DOHH2 (cell line): Measurements from ENCODE around the gene C2CD3.

ENCODE experiments used
- H3F3A ChIP-seq: fragments of 200-600 bp; sonication (generic), shearing (Covaris generic); 2 replicates; pipeline ENCODE4 v1.6.0; 2016; ENCODE audit warnings: antibody characterized with exemption, mild to moderate bottlenecking; ENCODE audit not compliant: control insufficient read depth, insufficient read depth
- H3K27ac ChIP-seq: fragments of 200-600 bp; sonication (generic); 2 replicates; pipeline ENCODE4 v1.5.1; 2014; ENCODE audit warnings: low read depth, mild to moderate bottlenecking, low read length, moderate library complexity
- H3K27me3 ChIP-seq: fragments of 200-600 bp; sonication (generic); 2 replicates; pipeline ENCODE4 v1.6.1; 2014; ENCODE audit warnings: mild to moderate bottlenecking, low read length, mixed read lengths; ENCODE audit not compliant: control insufficient read depth
- H3K36me3 ChIP-seq: fragments of 200-600 bp; sonication (generic); 2 replicates; pipeline ENCODE4 v1.6.1; 2014; ENCODE audit warnings: mild to moderate bottlenecking, low read length, moderate library complexity, mixed read lengths; ENCODE audit not compliant: control insufficient read depth
- H3K4me1 ChIP-seq: fragments of 200-600 bp; sonication (generic); 2 replicates; pipeline ENCODE4 v1.6.1; 2014; ENCODE audit warnings: mild to moderate bottlenecking, low read length, mixed read lengths; ENCODE audit not compliant: control insufficient read depth
- H3K4me2 ChIP-seq: fragments of 200-600 bp; sonication (generic); 2 replicates; pipeline ENCODE4 v1.6.0; 2014; ENCODE audit warnings: mild to moderate bottlenecking, low read length, moderate library complexity
- H3K4me3 ChIP-seq: fragments of 200-600 bp; sonication (generic); 2 replicates; pipeline ENCODE4 v1.5.1; 2014; ENCODE audit warnings: mild to moderate bottlenecking, low read length, mixed read lengths
- H3K79me2 ChIP-seq: fragments of 200-600 bp; sonication (generic); 2 replicates; pipeline ENCODE4 v1.6.1; 2014; ENCODE audit warnings: mild to moderate bottlenecking, low read length, mixed read lengths; ENCODE audit not compliant: control insufficient read depth
- H3K9me2 ChIP-seq: fragments of 200-600 bp; sonication (generic); replicated peaks from 2 replicates; pipeline ENCODE4 v1.6.1; 2014; ENCODE audit warnings: mild to moderate bottlenecking, low read length, mixed read lengths; ENCODE audit not compliant: control insufficient read depth
- H3K9me3 ChIP-seq: fragments of 200-600 bp; sonication (generic); 2 replicates; pipeline ENCODE4 v1.6.1; 2014; ENCODE audit warnings: antibody characterized with exemption, low read length, mixed read lengths; ENCODE audit not compliant: control insufficient read depth, insufficient read depth
- H4K20me1 ChIP-seq: fragments of 200-600 bp; sonication (generic); 2 replicates; pipeline ENCODE4 v1.6.0; 2014; ENCODE audit warnings: low read depth, mild to moderate bottlenecking, antibody characterized with exemption, low read length, moderate library complexity; ENCODE audit not compliant: control insufficient read depth, insufficient read depth
- CTCF ChIP-seq: fragments of 200-600 bp; sonication (generic); IDR thresholded peaks from one replicate; pipeline ENCODE4 v1.5.1; 2014; ENCODE audit warnings: antibody characterized with exemption, mild to moderate bottlenecking, low read depth, low read length; ENCODE audit not compliant: poor library complexity, severe bottlenecking
- EZH2phosphoT487 ChIP-seq: fragments of 200-600 bp; sonication (generic); IDR thresholded peaks from 2 replicates; pipeline ENCODE4 v1.6.1; 2017; ENCODE audit warnings: borderline replicate concordance, mild to moderate bottlenecking, antibody characterized with exemption, low read length, moderate library complexity, mixed read lengths

The C2CD3 gene

GRCh38 chr11:74185695-74186094, 14.9 kb upstream of the C2CD3 start:
- Histone ChIP-seq H3K9me2 (no peaks in the 10 kb centered on the region), H4K20me1 (no peaks in the 10 kb centered on the region), H3K4me2 (no peak overlapping the region), H3K27me3 (no peaks in the 10 kb centered on the region), H3K4me3 (no peak overlapping the region), H3K4me1 (no peaks in the 10 kb centered on the region), H3K9me3 (no peaks in the 10 kb centered on the region), H3K36me3 (peaks cover 24% of the 10 kb centered on the region), H3K27ac (no peak overlapping the region), H3F3A (no peaks in the 10 kb centered on the region), H3K79me2 (peaks cover 65% of the 10 kb centered on the region)
- TF ChIP-seq CTCF (no peak), EZH2phosphoT487 (no peak)

DNA sequence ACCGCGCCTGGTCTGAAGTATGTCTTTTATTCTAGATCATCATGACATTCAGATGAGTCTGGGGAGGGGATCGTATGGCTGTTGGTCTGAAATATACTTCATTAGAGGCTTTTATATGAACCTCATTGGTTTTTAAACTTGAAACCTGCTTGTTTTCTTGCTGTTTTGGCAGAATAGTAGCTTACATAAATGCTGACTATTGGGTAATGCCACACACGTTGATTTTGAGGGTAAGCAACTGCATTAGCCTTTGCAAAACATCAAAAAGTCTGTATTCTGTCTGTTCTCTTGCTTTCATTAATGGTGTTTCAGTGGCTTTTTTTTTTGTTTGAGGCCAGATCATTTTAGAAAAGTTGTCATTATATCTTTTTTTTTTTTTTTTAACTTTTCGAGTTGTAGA, 14.5 kb upstream of the C2CD3 start:
- Histone ChIP-seq H3K27ac (no peak overlapping the region), H3K9me2 (no peaks in the 10 kb centered on the region), H3K79me2 (peaks cover 68% of the 10 kb centered on the region), H3F3A (no peaks in the 10 kb centered on the region), H3K4me3 (no peak overlapping the region), H3K4me2 (no peak overlapping the region), H3K9me3 (no peaks in the 10 kb centered on the region), H3K36me3 (peaks cover 20% of the 10 kb centered on the region), H4K20me1 (no peaks in the 10 kb centered on the region), H3K4me1 (no peaks in the 10 kb centered on the region), H3K27me3 (no peaks in the 10 kb centered on the region)
- TF ChIP-seq EZH2phosphoT487 (no peak), CTCF (no peak)

- no peaks in the 10 kb centered on the region; the same call in 1 of the 2 replicates for H4K20me1 ChIP-seq
- peaks cover 7% of the 10 kb centered on the region for H3K36me3 ChIP-seq
- peaks cover 82% of the 10 kb centered on the region for H3K79me2 ChIP-seq
- no peaks in the 10 kb centered on the region for H3F3A ChIP-seq
- H3K9me3 ChIP-seq = no peaks in the 10 kb centered on the region
- no peak overlapping the region for H3K4me3 ChIP-seq
- H3K4me2 ChIP-seq = no peak overlapping the region
- H3K9me2 ChIP-seq = no peaks in the 10 kb centered on the region
- no peaks in the 10 kb centered on the region for H3K4me1 ChIP-seq
- no peak for TF ChIP-seq CTCF
- no peak for TF ChIP-seq EZH2phosphoT487
- no peak overlapping the region for H3K27ac ChIP-seq
- no peaks in the 10 kb centered on the region for H3K27me3 ChIP-seq
Observed at GRCh38 chr11:74182635-74183034, 11.8 kb upstream of the C2CD3 start.
